T47D (cell line): Measurements from ENCODE around the gene PTPN1.
"Not testable (repeated sequence)": the region's sequence is repeated elsewhere in the genome, so short reads cannot be mapped to it uniquely, and the experiment has no call there.

ENCODE experiments used
- DNase-seq, 2 experiments: peaks; one replicate each; pipeline versions ENCODE4 v3.0.0 to v3.0.0-alpha.2; 2011 to 2012; ENCODE audit warnings: low read depth in 1 of 2, low spot score in 1 of 2
- JUND ChIP-seq: IDR thresholded peaks from 2 replicates; pipeline ENCODE4 v1.6.1; 2012; ENCODE audit warnings: low read depth
- in situ Hi-C: cut with HindIII; loops from 2 replicates; pipeline ENCODE4 v1.10.0; 2016; ENCODE audit warnings: low sequenced_read_pairs, low pct_unique_long_range_greater_than_20kb

The PTPN1 gene

GRCh38 chr20:50595433-50595895 lies 85.3 kb downstream of the PTPN1 start:
- in situ Hi-C loops: no loop called here
- TF ChIP-seq JUND: no peak
- no peak for DNase-seq

DNA sequence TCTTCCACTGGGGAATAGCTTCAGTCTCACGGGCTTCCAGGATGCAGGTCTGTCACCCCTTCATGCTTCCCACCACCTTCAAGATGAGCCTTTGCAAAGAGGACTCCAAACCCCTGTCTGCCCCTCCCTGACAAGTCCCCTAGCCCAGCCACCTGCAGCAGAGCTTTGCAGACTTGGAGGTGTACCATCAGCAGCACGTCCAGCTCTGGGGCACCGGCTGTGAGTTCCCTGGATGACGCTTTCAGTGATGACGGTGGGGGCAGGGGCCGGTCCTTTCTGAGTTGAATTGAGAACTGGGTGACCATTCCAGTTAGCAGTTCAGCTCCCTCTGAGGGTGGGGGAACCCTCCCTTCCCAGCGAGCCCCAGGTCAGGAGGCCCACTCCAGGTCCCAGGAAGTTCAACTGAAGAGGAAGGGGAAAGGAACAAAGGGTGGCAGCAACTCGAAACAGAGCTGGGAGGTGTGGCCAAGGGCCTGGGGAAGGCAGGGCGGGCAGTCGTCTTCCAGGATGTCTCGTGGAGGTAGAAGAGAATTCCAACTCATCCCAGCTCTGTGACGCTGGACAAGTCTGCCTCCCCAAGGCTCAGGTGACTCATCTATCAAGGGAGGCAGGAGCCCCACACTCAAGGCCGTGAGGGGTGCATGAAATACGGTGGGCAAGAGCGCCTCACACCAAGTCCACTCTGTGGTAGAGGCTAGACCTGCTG lies 86.0 kb downstream of the PTPN1 start:
- TF ChIP-seq JUND: no peak
- DNase-seq: no peak
- in situ Hi-C loops: no loop called here

DNA sequence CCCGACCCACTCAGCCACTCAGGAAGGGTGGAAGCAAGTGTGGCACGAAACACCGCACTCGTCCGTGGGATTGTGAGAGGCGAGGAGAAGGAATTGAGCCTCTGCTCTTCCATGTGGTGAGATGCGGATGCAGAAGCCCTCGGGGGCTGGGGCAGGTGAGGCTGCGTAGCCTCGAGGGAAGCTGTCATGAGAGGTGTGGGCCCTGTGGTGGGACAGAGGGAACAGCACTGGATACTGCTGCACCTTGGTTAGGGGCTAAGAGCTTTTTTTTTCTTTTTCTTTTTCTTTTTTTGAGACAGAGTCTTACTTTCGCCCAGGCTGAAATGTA lies 86.5 kb downstream of the PTPN1 start:
- TF ChIP-seq JUND: no peak
- no peak for DNase-seq
- in situ Hi-C loops: no loop called here

- TF ChIP-seq JUND: no peak
- no peak for DNase-seq
- in situ Hi-C loops: no loop called here
Measured at GRCh38 chr20:50597406-50597969, 87.3 kb downstream of the PTPN1 start.

DNA sequence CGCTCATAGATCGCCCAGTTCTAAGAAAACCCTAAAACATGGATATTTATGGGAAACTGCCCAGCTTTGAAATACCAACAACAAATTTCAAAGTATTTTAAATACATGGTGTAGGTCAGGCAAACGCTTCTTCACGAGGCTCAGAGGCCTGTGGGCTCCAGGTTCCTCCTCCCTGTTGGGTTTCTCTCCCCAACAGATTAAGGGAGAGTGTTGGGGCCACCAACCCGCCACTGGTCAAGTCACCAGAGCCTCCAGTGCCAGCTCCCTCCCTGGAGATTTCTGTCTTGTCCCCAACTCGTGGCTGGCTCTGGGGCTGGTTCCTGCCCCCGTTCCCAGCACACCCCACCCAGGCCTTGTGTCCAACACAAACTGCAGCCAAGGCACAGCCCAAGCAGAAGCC lies 87.9 kb downstream of the PTPN1 start:
- no peak for TF ChIP-seq JUND
- no peak for DNase-seq
- in situ Hi-C loops: no loop called here

- DNase-seq, in situ Hi-C loops: not testable (repeated sequence)
Measured at GRCh38 chr20:50598768-50599167, 88.6 kb downstream of the PTPN1 start.

- in situ Hi-C loops: no loop called here
- no peak for DNase-seq
- TF ChIP-seq JUND: no peak
Measured at GRCh38 chr20:50600281-50600895, 90.2 kb downstream of the PTPN1 start.

- in situ Hi-C loops: no loop called here
- TF ChIP-seq JUND: no peak
- no peak for DNase-seq
Measured at GRCh38 chr20:50601511-50602431, 91.6 kb downstream of the PTPN1 start.

DNA sequence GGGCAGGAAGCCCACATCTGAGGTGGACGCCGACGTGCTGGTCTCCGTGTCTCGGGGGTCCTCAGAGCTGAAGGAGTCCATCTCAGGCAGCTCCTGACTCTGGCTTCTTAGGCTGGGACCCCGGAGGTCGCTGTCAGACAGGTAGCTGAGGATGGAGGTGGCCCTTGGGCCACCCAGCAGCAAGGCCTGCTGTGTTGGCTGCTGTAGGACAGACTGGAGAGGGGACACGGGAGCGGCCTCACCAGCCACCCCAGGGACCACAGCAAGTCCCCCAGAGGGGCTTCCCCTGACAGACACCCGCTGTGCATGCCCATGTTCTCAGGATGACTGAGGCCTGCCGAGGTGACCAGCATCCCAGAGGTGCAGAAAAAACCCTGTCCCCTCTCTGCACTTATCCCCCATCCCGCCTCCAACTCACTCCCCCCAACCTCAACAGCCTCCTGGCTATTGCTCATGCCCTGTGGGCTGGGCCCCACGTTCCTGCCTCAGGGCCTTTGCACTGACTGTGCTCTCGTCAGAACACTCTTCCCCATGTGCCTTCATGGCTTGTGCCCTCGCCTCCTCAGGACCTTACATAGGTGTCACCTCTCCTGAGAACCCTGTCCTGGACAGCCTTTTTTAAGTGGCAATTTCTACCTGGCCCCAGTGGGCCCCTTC lies 92.4 kb downstream of the PTPN1 start:
- no peak for TF ChIP-seq JUND
- DNase-seq: no peak
- in situ Hi-C loops: no loop called here

DNA sequence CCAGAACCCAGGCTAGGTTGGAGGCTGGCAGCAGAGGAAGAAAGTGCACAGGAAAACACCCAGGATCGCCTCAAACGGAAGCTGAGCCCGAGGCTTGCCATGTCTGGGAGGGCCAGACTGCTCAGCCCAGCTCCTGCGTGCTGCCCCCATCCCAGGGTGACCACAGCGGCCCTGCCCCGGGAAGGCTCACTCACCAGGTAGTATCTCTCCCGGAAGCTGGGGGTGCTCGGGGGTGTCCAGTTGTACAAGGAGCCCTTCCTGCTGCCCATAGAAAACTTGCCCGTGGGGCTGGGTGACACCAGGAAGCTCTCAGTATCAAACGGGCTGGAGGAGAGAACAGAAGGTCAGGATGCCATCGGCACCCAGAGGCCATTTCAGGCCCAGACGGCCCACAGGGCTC lies 94.3 kb downstream of the PTPN1 start:
- no peak for DNase-seq
- in situ Hi-C loops: no loop called here
- no peak for TF ChIP-seq JUND

DNA sequence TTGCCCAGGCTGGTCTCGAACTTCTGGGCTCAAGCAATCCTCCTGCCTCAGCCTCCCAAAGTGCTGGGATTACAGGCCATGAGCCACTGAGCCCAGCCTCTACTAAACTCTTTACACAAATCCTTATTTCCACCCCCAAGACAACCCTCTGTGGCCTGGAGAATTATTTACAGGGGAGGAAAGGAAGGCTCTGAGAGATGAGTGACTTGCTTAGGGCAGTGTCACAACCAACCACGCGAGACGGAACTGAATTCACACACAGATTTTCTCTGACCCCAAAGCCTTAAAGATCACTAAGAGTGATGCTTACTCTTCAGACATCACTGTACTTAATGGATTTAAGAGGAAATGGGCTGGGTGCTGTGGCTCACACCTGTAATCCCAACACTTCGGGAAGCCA lies 95.0 kb downstream of the PTPN1 start:
- in situ Hi-C loops: no loop called here
- TF ChIP-seq JUND: no peak

GRCh38 chr20:50607436-50607835 lies 97.3 kb downstream of the PTPN1 start:
- DNase-seq: no peak
- in situ Hi-C loops: no loop called here
- TF ChIP-seq JUND: no peak

More for the DNA sequence above, 95.0 kb downstream of the PTPN1 start:
- no peak for DNase-seq
